Activated CD4-positive, alpha-beta T cell treated with anti-CD3 and anti-CD28 coated beads for 1 hour (primary cell): ENCODE measurements around the gene AGPAT3.

ENCODE experiments used
- DNase-seq: peaks from one replicate; pipeline ENCODE4 v3.0.0-alpha.2; 2020

The AGPAT3 gene

DNA sequence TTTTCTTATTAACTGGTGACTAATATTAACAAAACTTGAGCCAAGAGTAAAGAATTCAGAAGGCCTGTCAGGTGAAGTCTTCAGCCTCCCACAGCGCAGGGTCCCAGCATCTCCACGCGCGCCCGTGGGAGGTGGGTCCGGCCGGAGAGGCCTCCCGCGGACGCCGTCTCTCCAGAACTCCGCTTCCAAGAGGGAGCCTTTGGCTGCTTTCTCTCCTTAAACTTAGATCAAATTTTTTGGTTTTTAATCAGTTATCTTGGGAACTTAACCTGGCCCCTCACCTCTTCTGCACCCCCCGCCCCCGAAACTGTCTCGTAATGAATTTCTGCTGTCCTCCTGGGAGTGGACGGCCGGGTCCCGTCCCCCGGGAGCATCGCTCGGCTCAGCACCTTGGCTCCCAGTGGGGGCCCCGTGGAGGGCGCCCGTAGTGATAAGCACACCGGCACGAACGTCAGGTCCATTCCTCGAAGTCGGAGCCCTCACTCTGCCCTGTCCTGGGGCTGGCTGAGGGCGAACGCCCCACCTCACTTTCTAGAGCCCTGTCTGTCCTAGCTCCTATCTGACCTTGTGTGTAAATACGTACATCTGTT is 117.6 kb downstream of the AGPAT3 start:
- no peak for DNase-seq

GRCh38 chr21:43983390-43983789 is 118.4 kb downstream of the AGPAT3 start:
- no peak for DNase-seq

GRCh38 chr21:43983860-43984420 is 118.9 kb downstream of the AGPAT3 start:
- DNase-seq, result no peak

DNA sequence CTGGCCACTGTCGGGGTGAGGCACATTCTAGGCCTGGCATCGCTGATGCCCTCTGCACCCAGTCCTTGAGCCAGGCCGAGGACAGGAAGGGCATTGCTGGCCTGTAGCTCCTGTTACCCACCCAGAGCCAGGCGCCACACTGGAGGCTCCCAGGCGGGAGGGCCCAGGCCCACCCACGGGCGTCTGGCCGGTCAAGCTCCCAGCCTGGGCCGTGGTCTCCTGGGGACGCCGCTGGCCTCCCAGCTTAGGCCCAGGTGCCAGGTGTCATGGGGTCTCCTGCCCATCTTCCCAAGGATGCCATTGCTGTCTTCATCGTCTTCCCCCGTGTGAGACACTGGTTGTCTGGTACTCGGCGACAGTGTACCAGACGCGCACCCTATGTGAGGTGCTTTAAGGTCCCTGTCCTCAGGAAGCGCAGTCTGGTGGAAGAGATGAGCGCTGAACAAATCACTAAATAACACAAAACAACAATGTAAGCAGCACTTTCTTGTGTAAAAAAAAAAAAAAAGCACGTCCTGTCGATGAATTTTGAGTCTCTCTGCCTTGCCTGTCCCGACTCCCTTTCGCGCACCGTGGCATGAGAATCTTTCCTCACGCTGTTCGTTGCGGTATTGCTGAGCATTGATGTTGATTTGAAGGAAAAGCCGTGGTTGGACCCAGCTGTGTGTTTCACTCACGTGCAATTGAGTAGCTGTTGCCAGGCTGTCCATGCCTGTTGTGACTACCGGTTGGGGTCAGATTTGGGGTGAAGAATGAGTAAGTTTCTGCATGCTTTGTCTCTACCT is 120.1 kb downstream of the AGPAT3 start:
- no peak for DNase-seq

GRCh38 chr21:43985690-43986251 is 120.7 kb downstream of the AGPAT3 start:
- no peak for DNase-seq

DNA sequence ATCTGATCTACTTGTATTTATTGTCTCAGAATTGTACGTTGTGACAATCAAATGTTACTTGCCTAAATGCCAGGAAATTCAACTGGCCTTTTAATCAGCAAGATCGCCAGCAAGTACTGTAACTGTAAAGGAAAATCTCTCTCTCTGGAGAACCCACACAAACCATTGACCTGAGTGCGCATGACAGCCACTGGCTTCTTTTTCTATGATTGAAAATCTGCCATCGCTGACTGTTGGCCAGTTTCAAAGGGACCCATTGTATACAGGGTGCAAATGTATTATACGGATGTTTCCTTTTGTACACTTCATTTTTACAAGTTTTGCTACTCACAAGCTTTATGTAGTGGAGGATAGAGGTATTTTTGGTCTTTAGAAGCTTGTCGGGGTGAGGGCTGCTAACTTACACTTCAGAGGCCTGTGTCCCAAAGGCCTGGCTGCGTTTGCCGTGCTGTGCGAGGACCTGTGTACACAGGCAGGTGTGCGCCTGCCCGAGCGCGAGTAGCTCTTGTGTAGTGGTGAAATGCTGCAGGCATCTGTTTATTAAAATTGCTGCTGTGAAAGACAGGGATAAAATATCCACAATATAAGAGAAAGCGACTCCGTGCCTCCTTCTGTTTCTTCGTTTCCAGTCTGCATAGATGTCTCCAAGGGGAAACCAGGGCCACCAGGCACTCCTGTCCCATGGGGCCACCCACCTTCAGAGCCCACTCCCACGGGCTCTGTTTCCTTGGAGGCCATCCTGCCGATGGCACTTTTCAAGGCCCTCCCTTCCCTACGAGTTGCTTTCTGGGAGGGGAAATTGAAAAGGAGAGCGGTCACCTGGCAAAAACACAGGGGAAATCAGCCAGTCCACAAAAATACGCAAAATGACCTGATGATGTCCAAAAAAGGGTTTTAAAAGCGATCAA is 121.8 kb downstream of the AGPAT3 start:
- no peak for DNase-seq

GRCh38 chr21:43987509-43987908 is 122.5 kb downstream of the AGPAT3 start:
- DNase-seq, result no peak

- DNase-seq, result no peak
Measured at GRCh38 chr21:43988016-43988415, 123.0 kb downstream of the AGPAT3 start.

DNA sequence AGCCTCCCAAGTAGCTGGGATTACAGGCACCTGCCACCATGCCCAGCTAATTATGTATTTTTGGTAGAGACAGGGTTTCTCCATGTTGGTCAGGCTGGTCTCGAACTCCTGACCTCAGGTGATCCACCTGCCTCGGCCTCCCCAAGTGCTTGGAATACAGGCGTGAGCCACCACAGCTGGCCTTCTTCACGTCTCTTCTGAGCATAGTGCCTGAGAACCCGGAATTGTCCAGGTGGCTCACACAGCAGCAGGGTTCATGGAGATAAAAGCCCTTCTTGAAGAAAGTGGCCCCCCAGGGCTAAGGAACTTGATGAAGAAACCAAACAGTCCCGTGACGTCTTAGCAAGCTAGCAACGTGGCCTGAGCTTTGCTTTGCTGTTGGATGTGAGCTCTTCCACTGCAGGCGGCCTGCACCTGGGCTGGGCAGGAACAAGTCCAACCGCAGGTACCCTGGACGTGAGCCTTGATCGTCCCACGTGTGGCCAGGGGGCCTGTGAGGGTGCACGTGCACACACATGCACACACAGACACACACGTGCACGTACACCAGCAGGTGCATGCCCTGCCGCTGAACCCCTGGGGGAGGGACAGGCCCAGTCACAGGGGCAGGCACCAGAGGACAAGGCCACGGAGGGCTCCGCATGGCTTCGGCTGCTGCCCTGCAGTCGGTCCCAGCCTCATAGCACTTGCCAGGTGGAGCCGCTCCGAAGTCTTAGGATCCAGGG is 123.6 kb downstream of the AGPAT3 start:
- DNase-seq, result no peak

DNA sequence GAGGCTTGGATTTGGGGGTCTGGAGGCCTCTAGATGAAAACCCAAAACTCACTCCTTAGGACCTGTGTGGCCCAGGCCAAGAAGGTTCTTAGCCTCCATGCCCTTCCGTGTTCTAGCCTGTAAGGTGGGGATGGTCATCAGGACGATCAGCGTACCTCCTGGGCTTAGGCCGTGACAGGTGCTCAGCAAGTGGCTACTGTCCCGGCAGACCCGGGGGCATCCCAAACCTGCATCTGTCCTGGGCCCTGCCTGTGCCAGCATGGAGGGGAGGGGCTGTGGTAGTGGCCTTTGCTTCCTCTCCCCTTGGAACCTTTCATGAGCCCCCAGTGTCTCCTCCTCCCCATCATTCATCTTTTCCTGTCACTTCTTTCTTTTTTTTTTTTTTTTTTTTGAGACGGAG is 124.4 kb downstream of the AGPAT3 start:
- no peak for DNase-seq

GRCh38 chr21:43991447-43991991 is 126.5 kb downstream of the AGPAT3 start:
- DNase-seq, result no peak

GRCh38 chr21:43992121-43992520 is 127.1 kb downstream of the AGPAT3 start:
- DNase-seq, result no peak

GRCh38 chr21:43993420-43993934 is 128.5 kb downstream of the AGPAT3 start:
- DNase-seq, result no peak

DNA sequence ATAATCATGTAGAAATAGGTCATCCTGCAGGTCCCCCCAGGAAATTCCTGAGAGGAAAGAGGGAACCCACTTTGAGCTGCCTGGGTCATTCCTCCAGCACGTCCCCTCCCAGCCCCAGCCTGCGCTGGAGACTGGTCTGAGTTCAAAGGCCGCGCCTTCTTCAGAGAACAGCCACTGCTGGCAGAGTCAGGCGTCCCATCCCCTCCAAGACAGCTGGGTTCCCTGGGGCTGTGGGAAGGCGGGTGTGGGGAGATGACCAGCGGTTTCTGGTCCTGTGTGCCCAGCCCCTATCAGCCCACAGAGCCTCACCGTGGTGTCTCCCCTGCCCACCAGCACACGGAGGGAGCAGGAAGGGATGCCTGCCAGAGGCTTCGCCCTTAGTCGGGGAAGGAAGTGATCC is 129.1 kb downstream of the AGPAT3 start:
- DNase-seq, result no peak

DNA sequence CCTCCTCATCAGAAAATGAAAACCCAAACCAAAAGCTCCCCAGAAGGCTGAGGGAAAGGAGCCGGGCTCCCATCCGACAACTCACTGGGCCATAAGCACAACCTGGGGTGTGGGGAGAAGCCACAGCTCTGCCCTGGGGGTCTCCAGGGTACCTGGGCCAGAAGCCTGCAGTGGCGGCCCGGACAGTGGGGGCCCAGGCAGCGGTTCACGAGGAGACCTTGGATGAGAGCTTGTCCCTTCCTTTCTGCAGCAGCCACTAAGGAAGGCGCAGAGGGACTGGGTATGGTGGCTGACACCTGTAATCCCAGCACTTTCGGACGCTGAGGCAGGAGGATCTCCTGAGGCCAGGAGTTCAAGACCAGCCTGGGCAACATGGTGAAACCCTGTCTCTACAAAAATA is 129.6 kb downstream of the AGPAT3 start:
- DNase-seq, result no peak

DNA sequence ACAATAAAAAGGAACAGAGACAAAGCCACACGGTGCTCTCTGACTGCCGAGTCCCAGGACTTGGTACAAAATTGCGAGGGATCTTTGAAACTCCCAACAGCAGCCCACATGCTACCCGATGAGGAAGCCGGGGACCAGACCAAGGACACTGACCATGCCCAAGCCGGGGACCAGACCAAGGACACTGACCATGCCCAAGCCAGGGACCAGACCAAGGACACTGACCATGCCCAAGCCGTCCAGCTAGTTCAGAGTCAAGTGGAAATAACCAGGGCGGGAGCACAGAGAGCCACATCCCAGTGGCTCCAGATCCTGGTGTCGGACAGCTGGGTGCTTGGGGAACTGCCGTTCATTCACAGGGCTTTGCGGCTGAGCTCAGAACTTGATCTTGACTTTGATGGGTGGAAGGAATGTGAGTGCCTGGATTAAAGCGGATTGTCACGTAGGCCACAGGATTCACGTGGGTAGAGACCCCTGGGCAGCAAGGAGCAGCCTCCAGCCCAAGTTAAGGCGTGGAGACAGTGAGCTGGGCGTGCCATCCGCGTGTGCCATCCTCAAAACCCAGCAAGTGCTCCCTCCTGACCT is 130.6 kb downstream of the AGPAT3 start:
- no peak for DNase-seq

DNA sequence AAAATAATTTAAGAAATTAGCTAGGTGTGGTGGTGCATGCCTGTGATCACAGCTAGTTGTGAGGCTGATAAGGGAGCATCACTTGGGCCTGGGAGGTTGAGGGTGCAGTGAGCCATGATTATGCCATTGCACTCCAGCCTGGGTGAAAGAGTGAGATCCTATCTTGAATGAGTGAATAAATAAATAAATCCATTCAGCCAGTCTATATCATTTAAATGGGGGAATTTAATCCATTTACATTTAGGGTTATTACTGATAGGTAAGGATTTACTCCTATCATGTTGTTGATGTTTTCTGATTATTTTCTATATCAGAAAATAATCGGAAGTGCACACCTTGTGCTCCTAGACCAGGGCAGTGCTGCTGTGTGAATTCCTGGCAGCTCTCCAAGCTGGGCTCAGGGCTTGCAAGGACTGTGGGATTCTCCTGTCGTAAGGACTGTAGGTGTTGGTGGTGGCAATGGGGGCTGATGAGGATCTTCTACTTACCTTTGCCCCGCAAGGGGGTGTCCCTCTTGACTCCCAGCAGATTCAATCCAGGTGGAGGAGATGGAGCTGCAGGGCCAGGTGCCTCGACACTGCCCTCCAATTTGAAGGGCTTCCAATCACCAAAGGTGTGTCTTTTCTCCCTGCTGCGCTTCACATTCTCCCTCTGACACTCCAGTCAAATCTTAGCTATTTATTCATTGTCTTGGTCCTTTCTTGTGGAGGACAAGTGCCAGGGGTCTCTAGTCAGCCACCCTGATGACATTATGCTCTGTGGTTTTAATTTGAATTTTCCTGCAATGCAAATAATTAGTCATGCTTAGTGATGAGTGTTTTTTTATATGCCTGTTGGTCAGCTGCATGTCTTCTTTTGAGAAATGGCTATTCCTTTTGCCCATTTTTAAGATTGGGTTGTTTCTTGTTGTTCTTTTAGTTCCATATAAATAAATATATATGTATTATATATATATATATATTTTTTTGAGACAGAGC is 133.0 kb downstream of the AGPAT3 start:
- DNase-seq, result no peak

- no peak for DNase-seq
Measured at GRCh38 chr21:44000360-44000759, 135.3 kb downstream of the AGPAT3 start.

DNA sequence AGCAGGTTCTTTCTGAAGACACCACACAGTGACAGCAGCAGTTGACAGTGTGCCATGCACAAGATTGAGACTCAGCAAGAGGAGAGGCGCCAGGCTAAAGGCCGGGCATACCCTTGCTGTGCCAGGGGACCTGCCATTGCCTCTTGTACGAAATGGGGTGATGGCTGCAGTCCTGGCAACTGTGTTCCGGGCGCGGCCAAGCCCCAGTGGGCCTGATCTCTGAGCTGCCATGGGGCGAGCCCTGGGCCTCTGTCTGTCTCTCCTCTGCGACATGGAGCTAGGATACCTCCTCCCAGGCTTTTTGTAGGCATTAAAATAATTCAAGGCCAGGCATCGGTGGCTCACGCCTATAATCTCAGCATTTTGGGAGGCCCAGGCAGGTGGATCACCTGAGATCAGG is 137.5 kb downstream of the AGPAT3 start:
- DNase-seq, result no peak

DNA sequence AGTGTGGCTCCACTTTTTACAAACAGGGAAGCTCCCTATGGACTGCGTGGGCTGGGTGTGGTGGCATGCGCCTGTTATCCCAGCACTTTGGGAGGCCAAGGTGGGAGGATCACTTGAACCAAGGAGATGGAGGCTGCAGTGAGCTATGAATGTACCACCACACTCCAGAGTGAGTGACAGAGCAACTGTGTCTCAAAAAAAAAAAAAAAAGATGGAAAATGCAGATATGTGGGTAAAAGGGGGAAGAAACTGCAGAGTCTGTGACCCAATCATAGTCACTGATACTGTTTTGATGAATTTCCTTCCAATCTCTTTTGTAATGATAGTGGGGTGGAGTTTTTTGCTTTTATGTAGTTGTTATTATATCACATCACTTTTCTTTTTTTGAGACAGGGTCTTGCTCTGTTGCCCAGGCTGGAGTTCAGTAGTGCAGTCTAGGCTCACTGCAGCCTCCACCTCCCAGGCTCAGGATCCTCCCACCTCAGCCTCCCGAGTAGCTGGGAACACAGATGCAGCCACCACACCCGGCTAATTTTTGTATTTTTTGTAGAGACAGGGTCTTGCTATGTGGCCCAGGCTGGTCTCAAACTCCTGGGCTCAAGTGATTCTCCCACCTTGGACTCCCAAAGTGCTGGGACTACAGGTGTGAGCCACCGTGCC is 138.4 kb downstream of the AGPAT3 start:
- DNase-seq, result no peak
